CD1c-positive myeloid dendritic cell (primary cell): ENCODE results near the gene GRID1.

Experiments used
- DNase-seq: peaks from one replicate; pipeline ENCODE4 v3.0.0-alpha.2; 2016; ENCODE audit errors: extremely low spot score

GRID1 gene

DNA sequence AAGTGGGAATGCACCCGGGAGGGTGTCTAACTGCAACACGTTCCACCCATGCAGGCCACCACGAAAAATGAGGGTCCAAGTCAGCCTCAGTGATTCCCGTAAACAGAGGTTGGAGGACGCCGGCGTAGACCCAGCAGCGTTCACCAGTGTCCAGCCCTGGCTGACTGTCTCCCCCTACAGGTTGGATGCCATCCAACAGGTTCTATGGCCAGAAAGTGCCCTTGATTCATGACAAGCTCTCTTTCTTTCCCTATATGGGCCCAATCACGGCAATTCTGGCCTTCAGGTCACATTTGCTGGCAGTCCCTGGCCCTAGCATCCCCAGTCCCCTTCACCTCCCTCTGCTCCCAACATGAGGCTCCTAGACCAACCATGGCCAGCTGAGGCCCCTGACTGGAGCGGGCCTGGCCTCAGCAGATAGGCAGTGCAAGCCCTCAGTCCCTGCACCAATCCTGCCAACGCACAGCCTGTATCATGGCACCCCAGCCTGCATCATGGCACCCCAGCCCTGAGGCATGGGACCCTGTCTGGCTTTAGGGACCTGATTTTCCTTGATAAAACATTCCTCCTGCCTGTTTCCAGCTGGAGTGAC, 227.4 kb downstream of the GRID1 start:
- DNase-seq, result no peak

DNA sequence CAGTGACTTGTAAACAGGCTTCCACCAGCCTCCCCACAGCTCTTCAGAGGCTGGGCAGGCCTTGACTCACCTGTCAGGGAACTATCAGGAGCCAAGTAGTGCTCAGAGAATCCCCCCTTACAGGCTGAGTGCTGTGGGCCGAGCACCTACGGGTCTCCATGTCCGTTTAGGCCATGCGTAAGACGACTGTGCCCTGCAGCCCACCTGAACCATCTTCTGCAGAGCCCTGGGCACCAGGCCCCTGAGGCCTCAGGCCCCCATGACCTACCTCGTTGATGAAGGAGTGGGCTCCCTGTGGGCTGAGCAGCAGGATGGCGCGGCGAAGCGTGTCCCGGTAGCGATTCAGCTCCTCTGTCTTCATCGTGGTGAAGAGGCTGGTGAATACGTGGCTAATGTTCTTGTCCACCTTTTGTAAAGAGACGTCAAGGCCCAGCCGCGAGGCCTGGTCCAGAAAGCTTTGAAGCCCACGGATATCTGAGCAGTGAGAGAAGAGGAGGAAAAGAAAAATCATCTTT, 228.0 kb downstream of the GRID1 start:
- DNase-seq, result no peak

DNA sequence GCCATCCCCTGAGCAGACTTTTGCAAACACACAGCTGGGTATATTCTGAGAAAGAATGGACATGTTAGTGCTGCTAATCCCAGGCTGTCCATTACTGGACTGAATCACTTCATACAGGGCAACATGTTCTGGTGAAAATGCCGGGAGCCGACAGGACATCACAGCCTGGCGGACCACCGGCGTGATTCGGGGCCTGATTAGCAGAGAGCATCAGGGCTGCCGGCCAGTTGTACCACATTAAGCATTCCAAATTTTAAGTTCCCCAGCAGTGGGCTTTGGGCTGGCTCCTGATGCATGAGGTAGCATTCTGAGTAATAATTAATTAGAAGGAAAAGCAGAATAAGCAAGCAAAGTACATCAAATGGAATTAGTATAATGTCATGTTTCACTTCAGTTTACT, 229.0 kb downstream of the GRID1 start:
- no peak for DNase-seq

DNA sequence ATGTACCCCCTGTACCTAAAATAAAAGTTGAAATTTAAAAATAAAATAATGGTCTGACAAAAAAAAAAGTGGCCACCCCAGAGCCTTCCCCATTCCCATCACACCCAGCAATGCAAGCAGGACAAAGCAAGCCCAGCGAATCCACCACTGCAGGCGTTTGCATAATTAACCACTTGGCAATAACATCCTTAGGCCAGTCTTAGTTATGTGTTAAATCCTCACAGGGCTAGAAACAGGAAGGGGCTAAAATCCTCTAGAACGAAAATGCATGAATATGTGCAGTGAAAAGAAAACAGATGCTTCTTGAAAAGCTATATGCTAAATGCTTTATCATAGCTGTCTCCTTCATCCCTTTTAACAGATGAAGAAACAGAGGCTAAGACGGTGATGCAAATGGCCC, 229.7 kb downstream of the GRID1 start:
- DNase-seq, result no peak

DNA sequence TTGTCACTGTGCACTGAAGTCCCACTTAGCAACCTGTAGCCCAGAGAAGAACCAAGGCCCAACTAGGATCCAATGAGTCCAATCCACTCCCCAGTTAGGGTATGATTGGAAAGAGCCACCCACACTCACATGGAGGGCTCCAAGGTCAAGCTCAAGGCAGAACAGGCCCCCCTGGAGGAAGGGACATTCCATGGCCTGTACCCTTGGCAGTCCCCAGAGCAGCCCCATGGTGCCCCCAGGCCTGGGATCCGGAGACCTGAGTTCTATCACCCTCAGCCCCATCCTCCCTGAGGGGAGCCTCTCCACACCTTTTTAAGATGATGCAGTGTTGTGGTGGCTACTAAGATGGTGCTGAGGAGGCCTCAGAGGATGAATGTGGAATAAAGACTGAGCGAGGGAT, 231.4 kb downstream of the GRID1 start:
- DNase-seq, result no peak

DNA sequence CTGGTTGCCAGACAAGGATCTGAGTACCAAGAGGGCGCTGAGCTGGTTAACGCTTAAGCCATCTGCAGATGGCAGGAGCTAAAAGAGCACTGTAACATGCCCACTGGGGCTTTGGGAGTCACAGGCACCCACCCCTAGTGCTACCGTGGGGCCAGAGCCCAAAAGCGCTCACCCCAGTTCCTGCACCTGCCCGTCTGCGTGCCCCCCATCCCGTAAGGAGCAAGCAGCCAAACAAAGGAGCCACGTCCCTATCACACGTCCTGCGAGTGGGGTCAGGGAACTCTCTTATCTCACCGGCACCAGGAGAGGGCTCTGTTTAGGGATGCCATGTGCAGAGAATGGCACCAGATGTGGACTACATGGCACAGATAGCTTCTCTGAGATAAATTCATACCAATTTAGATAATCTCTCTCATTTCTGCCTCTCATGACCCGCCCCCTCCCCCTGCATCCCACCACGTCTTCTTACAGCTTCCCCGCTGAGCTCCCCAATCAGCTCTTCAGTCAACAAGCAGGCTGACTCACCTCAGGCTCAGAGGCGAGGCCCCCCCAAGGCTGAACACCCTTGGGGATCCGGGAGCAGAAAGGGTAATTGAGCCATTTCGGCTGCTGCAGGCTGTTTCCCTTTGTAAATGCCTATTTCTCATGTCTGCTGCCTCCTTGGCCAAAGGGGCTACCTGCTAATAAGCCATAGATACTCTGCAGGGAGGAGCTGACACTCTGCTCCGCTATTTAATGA, 235.7 kb downstream of the GRID1 start:
- DNase-seq, result no peak

DNA sequence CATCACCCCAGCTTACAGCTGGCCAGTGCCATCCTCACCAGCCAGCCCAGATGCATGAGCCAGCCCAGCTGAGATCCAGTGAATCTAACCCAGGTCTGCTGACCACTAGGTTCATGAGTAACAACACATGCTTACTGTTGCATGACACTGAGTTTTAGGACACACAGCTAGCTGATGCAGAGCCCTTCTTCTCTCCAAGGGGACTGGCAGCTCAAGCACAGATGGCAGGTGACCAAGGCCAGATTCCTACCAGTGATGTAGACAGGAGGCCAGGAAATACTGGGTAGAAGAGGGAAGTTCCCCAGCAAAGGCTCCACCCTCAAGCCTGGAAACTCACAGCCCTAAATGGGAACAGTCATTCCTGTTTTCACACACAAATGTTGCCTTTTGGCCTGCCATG, 236.6 kb downstream of the GRID1 start:
- no peak for DNase-seq

DNA sequence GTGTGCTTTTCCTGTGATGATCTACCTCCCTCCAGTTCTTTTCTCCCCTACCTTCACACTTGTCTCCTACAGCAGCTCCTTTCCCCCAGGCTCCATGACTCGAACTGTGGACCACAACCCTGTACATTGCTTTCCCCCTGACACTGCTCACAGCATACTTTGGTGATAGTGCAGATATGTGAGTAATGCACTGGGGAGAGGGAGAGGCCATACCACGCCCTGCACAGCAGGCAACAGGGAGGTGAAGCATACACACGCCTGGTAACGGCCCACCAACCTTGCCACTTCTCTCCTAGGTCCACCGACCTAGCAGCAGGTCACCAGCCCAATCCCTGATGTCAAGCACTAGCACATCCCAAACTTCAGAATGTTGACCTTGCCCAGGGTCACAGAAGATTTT, 238.2 kb downstream of the GRID1 start:
- no peak for DNase-seq

DNA sequence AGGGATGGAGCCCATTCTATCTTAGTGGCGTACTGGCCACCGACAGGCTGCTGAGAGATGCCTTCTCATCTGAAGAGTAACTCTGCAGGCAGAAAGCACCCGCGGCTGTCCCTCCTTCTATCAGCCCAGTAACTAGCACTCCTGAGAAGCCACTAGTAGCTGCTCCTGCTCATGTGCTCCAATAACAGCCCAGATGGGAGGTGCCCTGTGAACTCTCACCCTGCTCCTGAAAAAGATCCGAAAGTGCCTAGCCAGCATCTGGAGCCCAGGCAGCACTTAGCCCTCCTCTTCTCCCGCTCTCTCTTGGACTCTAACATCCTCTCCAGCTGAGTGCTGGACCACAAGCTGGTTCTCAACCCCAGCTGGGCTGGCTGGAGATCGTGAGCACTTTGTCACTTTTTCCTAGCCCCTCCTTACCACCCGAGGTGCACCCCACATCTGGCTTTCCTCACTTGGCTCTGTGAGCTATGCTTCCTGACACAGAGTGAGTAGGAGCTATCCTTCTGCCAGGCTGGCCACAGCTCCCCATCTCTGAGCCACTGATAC, 239.2 kb downstream of the GRID1 start:
- no peak for DNase-seq

DNA sequence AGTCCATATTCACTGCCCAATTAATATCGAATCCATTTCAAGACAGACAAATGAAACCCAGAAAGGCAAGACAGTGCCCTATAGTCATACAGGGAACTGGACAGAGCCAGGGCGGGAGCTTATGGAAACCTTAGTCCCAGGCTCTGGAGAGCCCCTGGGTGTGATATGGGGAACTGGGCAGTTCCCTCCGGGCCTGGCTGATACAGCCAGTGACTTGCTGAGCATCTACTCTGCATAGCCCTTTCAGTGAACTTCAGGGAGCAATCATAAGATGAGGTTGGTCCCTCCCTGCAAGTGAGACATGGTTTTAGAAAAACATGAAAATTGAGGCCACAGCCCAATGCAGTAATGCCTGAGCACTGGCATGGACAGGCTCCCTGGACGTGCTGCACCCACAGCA, 241.9 kb downstream of the GRID1 start:
- no peak for DNase-seq

DNA sequence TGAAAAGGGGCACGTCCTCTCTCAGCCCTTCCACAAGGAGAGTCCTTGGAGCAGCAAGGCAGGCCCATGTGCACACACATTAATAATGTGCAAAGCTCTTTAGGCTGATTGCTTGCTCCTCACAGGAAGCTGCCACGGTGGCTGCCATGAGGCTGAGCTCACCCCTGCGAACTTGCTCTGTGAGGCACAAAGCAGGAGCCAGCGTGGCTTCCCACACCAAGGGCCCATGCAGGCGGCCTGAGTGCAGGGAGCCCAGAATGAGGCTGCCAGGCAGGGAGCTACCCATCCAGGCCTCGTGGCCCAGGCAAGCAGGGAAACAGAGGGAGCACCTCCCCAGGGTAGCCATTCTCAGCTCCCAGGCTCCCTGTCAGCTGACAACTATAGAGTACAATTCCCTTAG, 242.9 kb downstream of the GRID1 start:
- DNase-seq, result no peak

DNA sequence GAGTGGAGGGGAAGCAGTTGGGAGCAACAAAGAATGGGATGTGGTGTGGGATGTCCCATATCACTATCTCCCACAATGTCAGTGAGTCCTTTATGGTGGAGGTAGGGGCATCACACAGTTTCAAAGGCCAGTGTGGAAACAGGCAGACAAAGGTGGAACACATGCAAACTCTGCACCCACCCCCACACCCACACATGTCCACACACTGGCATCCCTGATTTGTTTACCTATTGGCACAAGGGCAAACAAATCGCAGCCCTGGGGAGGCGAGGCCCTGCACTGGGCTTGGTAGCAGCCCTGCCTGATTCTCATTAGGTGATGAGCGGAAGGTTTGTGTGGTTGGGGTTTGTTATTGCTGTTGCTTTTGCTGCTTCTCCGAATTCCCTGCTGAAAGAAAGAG, 243.3 kb downstream of the GRID1 start:
- DNase-seq, result no peak

DNA sequence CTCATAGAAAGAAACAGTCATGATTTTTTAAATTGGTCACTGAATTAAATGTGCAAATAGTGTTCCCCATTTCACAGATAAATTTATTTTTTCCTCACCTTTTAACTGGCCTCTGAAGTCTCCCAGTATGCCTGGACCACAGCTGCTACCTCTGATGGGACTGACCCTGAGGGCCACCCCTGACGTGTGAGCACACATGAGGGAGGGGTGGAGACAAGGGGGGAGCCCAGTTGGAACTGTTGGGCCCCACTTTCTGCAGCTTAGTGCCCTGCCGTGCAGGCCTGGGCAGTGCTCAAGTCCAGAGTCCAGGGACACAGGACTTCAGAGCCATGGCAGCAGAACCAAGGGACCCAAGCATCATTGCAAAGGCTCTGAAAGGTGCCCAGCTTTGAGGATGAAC, 243.9 kb downstream of the GRID1 start:
- DNase-seq, result no peak

DNA sequence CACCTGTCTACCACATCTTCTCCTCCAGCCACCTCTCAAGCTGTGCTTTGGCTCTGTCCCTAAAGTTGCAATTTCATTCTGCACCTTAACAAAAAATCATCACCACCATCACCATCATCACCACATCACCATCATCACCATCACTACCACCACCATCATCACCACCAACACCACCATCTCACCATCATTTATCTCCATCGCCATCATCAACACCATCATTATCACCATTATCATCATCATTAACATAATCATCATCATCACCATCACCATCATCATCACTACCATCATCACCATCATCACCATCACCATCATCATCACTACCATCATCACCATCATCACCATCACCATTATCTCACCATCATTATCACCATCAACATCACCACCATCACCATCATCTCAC, 245.4 kb downstream of the GRID1 start:
- DNase-seq, result no peak

DNA sequence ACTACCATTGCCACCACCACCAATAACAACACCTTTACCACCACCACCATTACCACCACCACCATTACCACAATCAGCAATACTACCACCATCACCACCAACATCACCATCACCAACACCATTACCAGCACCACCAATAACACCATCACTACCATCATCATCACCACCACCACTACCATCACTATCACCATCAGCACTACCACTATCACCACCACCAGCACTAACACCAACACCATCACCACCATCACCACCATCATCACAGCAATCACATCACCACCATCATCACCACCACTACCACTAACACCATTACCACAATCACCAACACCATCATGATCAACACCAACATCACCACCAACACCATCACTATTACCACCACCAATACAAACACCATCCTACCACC, 249.5 kb downstream of the GRID1 start:
- no peak for DNase-seq

DNA sequence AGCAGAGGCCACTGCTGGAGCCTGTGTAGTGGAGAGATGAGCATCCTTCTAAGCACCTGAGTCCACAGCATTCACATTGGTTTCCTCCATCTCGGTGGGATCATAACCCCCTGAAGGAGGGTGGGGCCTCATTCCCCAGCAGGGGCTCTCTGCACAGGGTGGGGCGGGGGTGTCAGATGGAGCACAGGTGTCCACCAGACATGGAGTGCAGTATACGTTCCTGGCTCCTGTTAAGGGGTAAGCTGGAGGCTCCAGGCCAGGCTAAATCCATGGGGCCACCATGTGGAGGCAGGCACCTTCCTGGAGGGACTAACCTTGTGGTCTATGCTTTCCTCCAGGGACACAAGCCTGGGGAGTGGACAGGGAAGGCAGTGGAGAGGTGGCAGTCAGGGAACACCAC, 252.6 kb downstream of the GRID1 start:
- DNase-seq, result no peak

DNA sequence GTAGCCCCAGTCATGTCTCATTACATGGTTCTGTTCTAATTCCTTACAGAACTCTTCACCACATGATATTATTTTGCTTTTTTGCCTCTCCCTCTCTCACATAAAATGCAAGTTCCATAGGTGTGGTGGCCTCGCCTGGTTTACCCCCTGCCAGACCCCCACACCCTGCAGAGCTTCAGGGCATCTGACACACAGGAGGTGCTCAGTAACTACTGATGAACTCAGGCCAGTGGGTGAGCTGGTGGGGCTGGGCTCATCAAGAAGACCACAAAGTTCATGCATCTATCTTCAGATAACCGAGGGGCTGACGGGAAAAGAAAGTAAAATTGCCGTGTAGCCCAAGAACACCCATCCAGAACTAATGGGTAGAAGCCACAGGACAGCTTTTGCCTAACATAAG, 253.1 kb downstream of the GRID1 start:
- DNase-seq, result no peak

DNA sequence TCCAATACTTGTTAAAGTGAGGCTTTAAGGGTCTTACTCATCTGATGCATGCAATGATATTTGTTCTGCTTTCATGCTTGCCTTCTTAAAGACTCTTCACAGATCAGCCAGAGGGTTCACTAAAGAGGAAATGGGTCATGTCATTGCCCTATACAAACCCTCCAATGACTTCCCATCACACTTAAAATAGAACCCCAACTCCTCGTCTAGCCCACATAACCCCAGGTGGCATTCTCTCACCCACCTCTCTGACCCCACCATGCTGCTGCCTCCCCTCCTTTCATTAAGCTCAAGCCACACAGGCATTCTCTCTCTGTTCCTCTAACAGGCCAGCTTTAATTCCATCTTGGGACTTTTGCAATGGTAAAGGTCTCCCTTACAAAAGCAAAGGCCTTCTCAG, 253.6 kb downstream of the GRID1 start:
- DNase-seq, result no peak

DNA sequence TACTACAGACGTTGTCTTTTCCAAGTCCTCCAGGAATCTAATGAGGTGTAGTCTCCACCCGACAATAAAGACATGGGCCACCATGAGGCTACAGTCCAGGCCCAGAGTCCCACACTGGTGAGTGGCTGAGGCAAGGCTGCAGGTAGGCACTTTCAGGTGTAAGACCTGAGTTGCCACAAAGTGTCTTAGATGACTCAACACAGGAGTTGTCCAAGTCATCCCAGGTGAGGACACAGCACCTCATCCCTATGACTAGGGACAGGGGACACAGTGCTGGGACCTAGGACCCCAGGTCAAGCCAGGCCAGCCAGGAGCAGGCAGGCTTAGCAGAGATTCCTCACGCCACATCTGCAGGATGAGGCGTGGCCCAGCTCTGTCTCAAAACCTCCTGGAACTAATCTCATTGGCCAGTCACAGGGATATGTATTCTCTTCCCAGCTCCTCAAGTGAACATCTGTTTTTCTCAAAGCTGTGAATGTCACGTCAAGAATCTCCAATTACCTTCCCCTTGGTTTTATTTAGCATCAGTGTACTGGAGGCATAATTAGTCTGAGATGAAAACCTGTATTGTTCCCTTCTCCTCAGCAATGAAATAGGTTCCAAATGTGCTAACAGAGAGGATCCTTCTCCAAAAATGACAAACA, 254.6 kb downstream of the GRID1 start:
- DNase-seq, result no peak

DNA sequence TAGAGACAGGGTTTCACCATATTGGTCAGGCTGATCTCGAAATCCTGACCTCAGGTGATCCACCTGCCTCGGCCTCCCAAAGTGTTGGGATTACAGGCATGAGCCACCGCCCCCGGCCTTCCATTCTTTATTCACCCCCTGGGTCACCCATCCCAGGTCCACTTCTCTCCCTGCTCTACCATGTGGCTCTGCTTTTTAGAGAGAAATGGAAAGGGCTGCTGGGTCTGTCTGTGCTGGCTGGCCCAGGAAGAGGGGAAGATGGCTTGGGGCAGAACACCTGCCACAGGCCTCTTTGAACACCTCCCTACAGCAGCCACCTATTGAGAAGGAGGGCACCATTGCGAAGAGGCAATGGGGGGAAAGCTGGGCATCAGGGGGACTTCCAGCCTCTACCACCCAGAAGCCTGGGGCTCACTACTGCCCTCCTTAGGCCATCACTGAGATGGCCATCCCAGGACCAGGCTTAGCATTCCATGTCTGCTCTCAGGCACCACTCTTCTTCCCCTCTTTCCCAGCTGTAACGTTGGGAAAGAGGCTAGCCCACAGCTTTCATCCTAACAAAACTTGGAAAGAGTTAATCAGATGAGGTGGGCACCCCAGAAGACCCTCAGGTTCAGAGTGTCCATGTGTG, 256.3 kb downstream of the GRID1 start:
- DNase-seq, result no peak

DNA sequence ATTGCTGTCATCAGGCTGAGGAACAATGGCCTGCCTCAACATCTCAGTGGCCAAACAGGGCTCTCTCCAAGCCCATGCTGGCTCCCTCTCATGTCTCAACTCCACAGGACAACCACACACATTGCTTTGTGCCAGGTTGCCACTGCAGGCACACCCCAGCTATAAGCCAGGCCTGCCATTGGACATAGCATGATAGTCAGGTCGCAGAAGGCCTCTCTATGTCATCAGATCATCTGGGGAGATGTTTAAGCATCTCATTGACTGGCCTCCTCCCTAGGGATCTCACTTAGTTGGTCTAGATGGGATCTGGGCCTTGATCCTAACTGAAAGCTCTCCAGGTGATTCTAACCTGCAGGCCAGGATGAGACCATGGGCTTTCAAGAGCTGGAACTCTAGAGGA, 257.2 kb downstream of the GRID1 start:
- DNase-seq, result no peak

DNA sequence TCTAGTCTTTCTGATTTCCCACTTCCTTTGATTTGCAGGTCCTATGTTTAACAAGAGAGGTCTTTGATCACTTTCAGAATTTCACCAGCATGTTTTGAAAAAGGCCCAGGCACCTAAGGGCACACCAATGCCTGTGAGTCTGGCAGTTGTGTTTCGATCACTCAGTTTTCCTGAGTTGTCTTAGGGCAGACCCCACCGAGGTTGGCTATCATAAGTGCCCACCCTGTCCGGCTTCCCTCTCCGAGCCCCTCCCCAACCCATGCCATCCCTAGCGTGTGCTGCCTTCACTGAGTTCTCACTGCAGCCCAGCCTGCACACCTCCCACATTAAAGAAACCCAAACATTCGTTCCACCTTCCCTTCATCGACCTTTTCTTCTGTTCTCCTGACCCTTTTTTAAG, 257.9 kb downstream of the GRID1 start:
- DNase-seq, result no peak
